ENCODE data around the gene LDHAL6B.

LDHAL6B gene

GRCh38 chr15:59244337-59244736 lies 37.7 kb downstream of the LDHAL6B start:
- no peak overlapping the region for H3K27ac ChIP-seq (ENCODE audit: low read depth, low read length)
- peaks cover 0 to 21% (median 6%) of the 10 kb centered on the region in 5 donors for H3K4me1 ChIP-seq (ENCODE audit: control insufficient read depth in 5 of 5, insufficient read depth in 5 of 5, low read length in 5 of 5)
- no peak overlapping the region for H3K4me3 ChIP-seq (ENCODE audit: low read depth in 1 of 5, low read length in 5 of 5)
- H3K27me3 ChIP-seq (ENCODE audit: control insufficient read depth in 5 of 5, insufficient read depth in 4 of 5, low read length in 5 of 5) = no peaks in the 10 kb centered on the region
- H3K9me3 ChIP-seq (ENCODE audit: control insufficient read depth in 5 of 5, low read length in 5 of 5) = no peaks in the 10 kb centered on the region
- H3K9ac ChIP-seq (ENCODE audit: low read length in 5 of 5) = no peak overlapping the region
- no peaks in the 10 kb centered on the region for H3K36me3 ChIP-seq (ENCODE audit: control insufficient read depth in 5 of 5, insufficient read depth in 5 of 5, low read length in 5 of 5)

- H3K36me3 ChIP-seq (ENCODE audit: control insufficient read depth in 5 of 5, insufficient read depth in 5 of 5, low read length in 5 of 5) = peaks cover 0 to 5% (median 0%) of the 10 kb centered on the region in 5 donors
- H3K9me3 ChIP-seq (ENCODE audit: control insufficient read depth in 5 of 5, low read length in 5 of 5) = no peaks in the 10 kb centered on the region
- H3K9ac ChIP-seq (ENCODE audit: low read length in 5 of 5) = no peak overlapping the region
- H3K27me3 ChIP-seq (ENCODE audit: control insufficient read depth in 5 of 5, insufficient read depth in 4 of 5, low read length in 5 of 5) = no peaks in the 10 kb centered on the region
- no peak overlapping the region for H3K4me3 ChIP-seq (ENCODE audit: low read depth in 1 of 5, low read length in 5 of 5)
- no peak overlapping the region for H3K27ac ChIP-seq (ENCODE audit: low read depth, low read length)
- H3K4me1 ChIP-seq (ENCODE audit: control insufficient read depth in 5 of 5, insufficient read depth in 5 of 5, low read length in 5 of 5) = peaks cover 0 to 16% (median 4%) of the 10 kb centered on the region in 5 donors
Observed at GRCh38 chr15:59245559-59245958, 38.9 kb downstream of the LDHAL6B start.

- no peaks in the 10 kb centered on the region for H3K9me3 ChIP-seq (ENCODE audit: control insufficient read depth in 5 of 5, low read length in 5 of 5)
- no peaks in the 10 kb centered on the region for H3K27me3 ChIP-seq (ENCODE audit: control insufficient read depth in 5 of 5, insufficient read depth in 4 of 5, low read length in 5 of 5)
- no peak overlapping the region for H3K27ac ChIP-seq (ENCODE audit: low read depth, low read length)
- H3K9ac ChIP-seq (ENCODE audit: low read length in 5 of 5) = no peak overlapping the region
- peaks cover 0 to 5% (median 0%) of the 10 kb centered on the region in 5 donors for H3K36me3 ChIP-seq (ENCODE audit: control insufficient read depth in 5 of 5, insufficient read depth in 5 of 5, low read length in 5 of 5)
- peaks cover 0 to 12% (median 3%) of the 10 kb centered on the region in 5 donors for H3K4me1 ChIP-seq (ENCODE audit: control insufficient read depth in 5 of 5, insufficient read depth in 5 of 5, low read length in 5 of 5)
- H3K4me3 ChIP-seq (ENCODE audit: low read depth in 1 of 5, low read length in 5 of 5) = no peak overlapping the region
Observed at GRCh38 chr15:59247364-59247763, 40.7 kb downstream of the LDHAL6B start.

DNA sequence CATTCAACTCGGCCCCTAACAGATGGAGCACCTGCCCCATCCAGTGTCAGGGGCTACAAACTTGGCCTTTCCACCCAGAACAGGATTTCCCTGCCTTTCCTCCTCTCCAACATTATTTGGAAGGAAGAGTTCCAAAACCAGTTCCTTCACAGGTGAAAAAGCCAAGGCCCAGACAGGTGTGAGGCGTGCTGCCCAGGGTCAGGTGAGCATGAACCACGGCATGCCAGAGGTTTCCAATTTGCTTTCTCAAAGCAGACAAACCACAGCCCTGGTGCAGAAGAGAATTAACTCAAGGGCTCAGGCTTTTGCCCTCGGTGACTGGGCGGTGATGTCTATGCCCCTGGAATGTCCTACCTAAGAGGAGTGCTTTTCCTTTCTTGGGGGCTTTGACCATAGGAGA lies 43.2 kb downstream of the LDHAL6B start:
- Histone ChIP-seq H3K4me3 (ENCODE audit: low read depth in 1 of 5, low read length in 5 of 5) (no peak overlapping the region), H3K27ac (ENCODE audit: low read depth, low read length) (peak overlapping the region; percentile 37), H3K36me3 (ENCODE audit: control insufficient read depth in 5 of 5, insufficient read depth in 5 of 5, low read length in 5 of 5) (peaks cover 0 to 8% (median 0%) of the 10 kb centered on the region in 5 donors), H3K27me3 (ENCODE audit: control insufficient read depth in 5 of 5, insufficient read depth in 4 of 5, low read length in 5 of 5) (no peaks in the 10 kb centered on the region), H3K9ac (ENCODE audit: low read length in 5 of 5) (no peak overlapping the region), H3K9me3 (ENCODE audit: control insufficient read depth in 5 of 5, low read length in 5 of 5) (no peaks in the 10 kb centered on the region), H3K4me1 (ENCODE audit: control insufficient read depth in 5 of 5, insufficient read depth in 5 of 5, low read length in 5 of 5) (peaks cover 0 to 12% (median 0%) of the 10 kb centered on the region in 5 donors)

GRCh38 chr15:59250249-59250648 lies 43.6 kb downstream of the LDHAL6B start:
- Histone ChIP-seq H3K4me3 (ENCODE audit: low read depth in 1 of 5, low read length in 5 of 5) (no peak overlapping the region), H3K9ac (ENCODE audit: low read length in 5 of 5) (no peak overlapping the region), H3K27ac (ENCODE audit: low read depth, low read length) (no peak overlapping the region), H3K9me3 (ENCODE audit: control insufficient read depth in 5 of 5, low read length in 5 of 5) (no peaks in the 10 kb centered on the region), H3K36me3 (ENCODE audit: control insufficient read depth in 5 of 5, insufficient read depth in 5 of 5, low read length in 5 of 5) (peaks cover 0 to 8% (median 0%) of the 10 kb centered on the region in 5 donors), H3K27me3 (ENCODE audit: control insufficient read depth in 5 of 5, insufficient read depth in 4 of 5, low read length in 5 of 5) (no peaks in the 10 kb centered on the region), H3K4me1 (ENCODE audit: control insufficient read depth in 5 of 5, insufficient read depth in 5 of 5, low read length in 5 of 5) (peaks cover 0 to 12% (median 0%) of the 10 kb centered on the region in 5 donors)

- H3K4me1 ChIP-seq (ENCODE audit: control insufficient read depth in 5 of 5, insufficient read depth in 5 of 5, low read length in 5 of 5) = peaks cover 0 to 12% (median 0%) of the 10 kb centered on the region in 5 donors
- no peaks in the 10 kb centered on the region for H3K27me3 ChIP-seq (ENCODE audit: control insufficient read depth in 5 of 5, insufficient read depth in 4 of 5, low read length in 5 of 5)
- no peak overlapping the region for H3K4me3 ChIP-seq (ENCODE audit: low read depth in 1 of 5, low read length in 5 of 5)
- H3K27ac ChIP-seq (ENCODE audit: low read depth, low read length) = no peak overlapping the region
- H3K36me3 ChIP-seq (ENCODE audit: control insufficient read depth in 5 of 5, insufficient read depth in 5 of 5, low read length in 5 of 5) = peaks cover 0 to 8% (median 0%) of the 10 kb centered on the region in 5 donors
- no peak overlapping the region for H3K9ac ChIP-seq (ENCODE audit: low read length in 5 of 5)
- no peaks in the 10 kb centered on the region for H3K9me3 ChIP-seq (ENCODE audit: control insufficient read depth in 5 of 5, low read length in 5 of 5)
Observed at GRCh38 chr15:59251001-59251845, 44.6 kb downstream of the LDHAL6B start.

DNA sequence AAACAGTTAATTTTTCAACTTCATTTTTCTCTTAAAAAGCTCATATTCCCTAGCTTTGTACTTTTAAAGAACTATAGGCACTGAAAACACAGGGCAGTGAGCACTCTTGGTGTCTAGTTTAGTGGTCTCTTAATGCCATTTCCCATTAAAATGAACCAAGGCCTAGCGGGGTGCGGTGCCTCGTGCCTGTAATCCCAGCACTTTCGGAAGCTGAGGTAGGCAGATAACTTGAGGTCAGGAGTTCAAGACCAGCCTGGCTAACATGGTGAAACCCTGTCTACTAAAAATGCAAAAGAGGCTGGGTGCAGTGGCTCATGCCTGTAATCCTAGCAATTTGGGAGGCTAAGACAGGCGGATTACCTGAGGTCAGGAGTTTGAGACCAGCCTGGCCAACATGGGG lies 45.5 kb downstream of the LDHAL6B start:
- Histone ChIP-seq H3K9me3 (ENCODE audit: control insufficient read depth in 5 of 5, low read length in 5 of 5) (no peaks in the 10 kb centered on the region), H3K4me3 (ENCODE audit: low read depth in 1 of 5, low read length in 5 of 5) (no peak overlapping the region), H3K36me3 (ENCODE audit: control insufficient read depth in 5 of 5, insufficient read depth in 5 of 5, low read length in 5 of 5) (peaks cover 0 to 8% (median under 1%) of the 10 kb centered on the region in 5 donors), H3K27me3 (ENCODE audit: control insufficient read depth in 5 of 5, insufficient read depth in 4 of 5, low read length in 5 of 5) (no peaks in the 10 kb centered on the region), H3K4me1 (ENCODE audit: control insufficient read depth in 5 of 5, insufficient read depth in 5 of 5, low read length in 5 of 5) (peaks cover 0 to 11% (median 0%) of the 10 kb centered on the region in 5 donors), H3K27ac (ENCODE audit: low read depth, low read length) (no peak overlapping the region), H3K9ac (ENCODE audit: low read length in 5 of 5) (no peak overlapping the region)

GRCh38 chr15:59255680-59256336 lies 49.2 kb downstream of the LDHAL6B start:
- Histone ChIP-seq H3K9me3 (ENCODE audit: control insufficient read depth in 5 of 5, low read length in 5 of 5) (no peaks in the 10 kb centered on the region), H3K27ac (ENCODE audit: low read depth, low read length) (no peak overlapping the region), H3K9ac (ENCODE audit: low read length in 5 of 5) (no peak overlapping the region), H3K27me3 (ENCODE audit: control insufficient read depth in 5 of 5, insufficient read depth in 4 of 5, low read length in 5 of 5) (no peaks in the 10 kb centered on the region), H3K4me3 (ENCODE audit: low read depth in 1 of 5, low read length in 5 of 5) (no peak overlapping the region), H3K4me1 (ENCODE audit: control insufficient read depth in 5 of 5, insufficient read depth in 5 of 5, low read length in 5 of 5) (no peaks in the 10 kb centered on the region), H3K36me3 (ENCODE audit: control insufficient read depth in 5 of 5, insufficient read depth in 5 of 5, low read length in 5 of 5) (peaks cover 0 to 14% (median 3%) of the 10 kb centered on the region in 5 donors)

DNA sequence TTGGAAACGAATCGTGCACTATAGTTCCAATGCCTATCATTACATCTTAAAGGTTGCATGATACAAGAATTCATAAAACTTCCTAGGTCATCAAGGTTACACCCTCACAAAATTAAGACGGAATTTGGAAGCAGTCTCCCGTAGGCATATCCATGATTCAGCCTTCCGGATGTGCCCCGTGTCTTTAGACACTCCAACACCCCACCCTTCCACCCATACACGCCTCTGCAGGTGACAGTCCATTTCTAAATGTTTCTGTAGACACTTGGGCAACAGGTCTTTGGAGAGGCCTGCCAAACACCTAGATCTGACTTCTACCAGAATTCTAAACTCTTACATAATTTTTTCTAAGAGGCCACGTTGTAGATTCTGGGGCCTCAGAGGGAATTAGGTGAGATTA lies 49.8 kb downstream of the LDHAL6B start:
- no peaks in the 10 kb centered on the region for H3K9me3 ChIP-seq (ENCODE audit: control insufficient read depth in 5 of 5, low read length in 5 of 5)
- no peaks in the 10 kb centered on the region for H3K27me3 ChIP-seq (ENCODE audit: control insufficient read depth in 5 of 5, insufficient read depth in 4 of 5, low read length in 5 of 5)
- H3K4me3 ChIP-seq (ENCODE audit: low read depth in 1 of 5, low read length in 5 of 5) = no peak overlapping the region
- no peak overlapping the region for H3K27ac ChIP-seq (ENCODE audit: low read depth, low read length)
- peaks cover 0 to 14% (median 3%) of the 10 kb centered on the region in 5 donors for H3K36me3 ChIP-seq (ENCODE audit: control insufficient read depth in 5 of 5, insufficient read depth in 5 of 5, low read length in 5 of 5)
- H3K4me1 ChIP-seq (ENCODE audit: control insufficient read depth in 5 of 5, insufficient read depth in 5 of 5, low read length in 5 of 5) = no peaks in the 10 kb centered on the region
- no peak overlapping the region for H3K9ac ChIP-seq (ENCODE audit: low read length in 5 of 5)

- Histone ChIP-seq H3K9me3 (ENCODE audit: control insufficient read depth in 5 of 5, low read length in 5 of 5) (no peaks in the 10 kb centered on the region), H3K27me3 (ENCODE audit: control insufficient read depth in 5 of 5, insufficient read depth in 4 of 5, low read length in 5 of 5) (no peaks in the 10 kb centered on the region), H3K4me3 (ENCODE audit: low read depth in 1 of 5, low read length in 5 of 5) (no peak overlapping the region), H3K27ac (ENCODE audit: low read depth, low read length) (no peak overlapping the region), H3K36me3 (ENCODE audit: control insufficient read depth in 5 of 5, insufficient read depth in 5 of 5, low read length in 5 of 5) (peaks cover 0 to 14% (median 3%) of the 10 kb centered on the region in 5 donors), H3K4me1 (ENCODE audit: control insufficient read depth in 5 of 5, insufficient read depth in 5 of 5, low read length in 5 of 5) (no peaks in the 10 kb centered on the region), H3K9ac (ENCODE audit: low read length in 5 of 5) (no peak overlapping the region)
Observed at GRCh38 chr15:59257140-59257539, 50.5 kb downstream of the LDHAL6B start.

Data from subcutaneous abdominal adipose tissue (tissue), 5 donors.